Osteoblast (primary cell): Measurements from ENCODE around the gene PRAMEF1. TPM values are rescaled to one million over a fixed set of nuclear protein-coding genes. Genes with fewer than 3 reads are reported as not detected.

Experiments used
- DNase-seq: peaks from one replicate; pipeline ENCODE4 v3.0.0; 2011; ENCODE audit warnings: low spot score, mixed read lengths; ENCODE audit not compliant: insufficient read length; ENCODE audit errors: missing footprints
- H2AFZ ChIP-seq: 2 replicates; pipeline ENCODE4 v1.6.0; 2011; ENCODE audit warnings: mild to moderate bottlenecking, low read length
- H3K27ac ChIP-seq: 2 replicates; pipeline ENCODE4 v1.5.1; 2011; ENCODE audit warnings: mild to moderate bottlenecking, low read depth, low read length, moderate library complexity
- H3K27me3 ChIP-seq: 2 replicates; pipeline ENCODE4 v1.6.0; 2012; ENCODE audit warnings: mild to moderate bottlenecking, control low read depth, inconsistent platforms, low read length, moderate library complexity; ENCODE audit not compliant: insufficient read depth
- H3K36me3 ChIP-seq: 2 replicates; pipeline ENCODE4 v1.5.1; 2011; ENCODE audit warnings: mild to moderate bottlenecking, low read length, control low read depth, moderate library complexity; ENCODE audit not compliant: insufficient read depth
- H3K4me1 ChIP-seq: 2 replicates; pipeline ENCODE4 v1.5.1; 2011; ENCODE audit warnings: mild to moderate bottlenecking, low read length, control low read depth, moderate library complexity; ENCODE audit not compliant: insufficient read depth
- H3K4me2 ChIP-seq: 2 replicates; pipeline ENCODE4 v1.6.0; 2011; ENCODE audit warnings: mild to moderate bottlenecking, low read length; ENCODE audit not compliant: insufficient read depth
- H3K4me3 ChIP-seq: fragments of 200-600 bp; sonication (generic); 3 replicates; pipeline ENCODE4 v1.5.1; 2012; ENCODE audit warnings: mild to moderate bottlenecking, low read length, inconsistent platforms; ENCODE audit not compliant: insufficient read depth
- H3K79me2 ChIP-seq: 2 replicates; pipeline ENCODE4 v1.6.0; 2012; ENCODE audit warnings: mild to moderate bottlenecking, low read length, control low read depth, inconsistent platforms; ENCODE audit not compliant: insufficient read depth
- H3K9me3 ChIP-seq: 2 replicates; pipeline ENCODE4 v1.5.1; 2011; ENCODE audit warnings: low read depth, low read length, control low read depth
- H4K20me1 ChIP-seq: 2 replicates; pipeline ENCODE4 v1.6.0; 2012; ENCODE audit warnings: mild to moderate bottlenecking, low read length, control low read depth; ENCODE audit not compliant: insufficient read depth
- total RNA-seq: library from RNA; depleted of rRNA; stranded (reverse); fragments of >200 nt; gene quantifications from 2 replicates; pipeline ENCODE4 v1.2.3, GENCODE V29; 2012
- TF ChIP-seq, protein P1 (sequence below): IDR thresholded peaks from 2 replicates; pipeline ENCODE4 v1.5.1; 2011; ENCODE audit warnings: mild to moderate bottlenecking, low read depth, low read length, moderate library complexity; ENCODE audit errors: extremely low read depth

Gene PRAMEF1
- total RNA-seq, 1 donor, result not detected

DNA sequence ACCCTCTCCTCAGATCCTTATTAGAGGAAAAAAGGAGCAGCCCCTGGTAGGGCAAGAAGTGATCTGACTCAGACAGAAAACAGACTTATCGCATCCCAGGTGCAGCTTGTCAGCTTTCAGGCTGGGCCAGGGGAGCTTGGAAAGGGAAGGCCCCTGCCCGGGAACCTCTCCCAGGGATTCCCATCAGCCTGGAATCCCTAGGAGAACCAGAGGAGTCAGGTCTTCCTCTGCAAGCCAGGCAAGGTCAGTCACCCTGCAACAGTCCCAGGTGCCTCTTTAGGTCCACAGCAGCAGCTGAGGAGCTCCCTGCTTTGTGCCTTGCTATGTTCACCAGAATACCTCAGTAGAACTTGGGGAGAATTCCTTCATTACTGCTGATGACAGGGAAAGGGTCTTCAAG lies 20.6 kb upstream of the PRAMEF1 start:
- Histone ChIP-seq H3K27ac (no peak overlapping the region), H3K4me1 (no peaks in the 10 kb centered on the region), H3K4me3 (no peak overlapping the region), H3K79me2 (no peaks in the 10 kb centered on the region), H4K20me1 (no peaks in the 10 kb centered on the region), H3K27me3 (no peaks in the 10 kb centered on the region), H2AFZ (no peak overlapping the region), H3K36me3 (no peaks in the 10 kb centered on the region), H3K9me3 (no peaks in the 10 kb centered on the region), H3K4me2 (no peak overlapping the region)
- TF ChIP-seq, protein P1, sequence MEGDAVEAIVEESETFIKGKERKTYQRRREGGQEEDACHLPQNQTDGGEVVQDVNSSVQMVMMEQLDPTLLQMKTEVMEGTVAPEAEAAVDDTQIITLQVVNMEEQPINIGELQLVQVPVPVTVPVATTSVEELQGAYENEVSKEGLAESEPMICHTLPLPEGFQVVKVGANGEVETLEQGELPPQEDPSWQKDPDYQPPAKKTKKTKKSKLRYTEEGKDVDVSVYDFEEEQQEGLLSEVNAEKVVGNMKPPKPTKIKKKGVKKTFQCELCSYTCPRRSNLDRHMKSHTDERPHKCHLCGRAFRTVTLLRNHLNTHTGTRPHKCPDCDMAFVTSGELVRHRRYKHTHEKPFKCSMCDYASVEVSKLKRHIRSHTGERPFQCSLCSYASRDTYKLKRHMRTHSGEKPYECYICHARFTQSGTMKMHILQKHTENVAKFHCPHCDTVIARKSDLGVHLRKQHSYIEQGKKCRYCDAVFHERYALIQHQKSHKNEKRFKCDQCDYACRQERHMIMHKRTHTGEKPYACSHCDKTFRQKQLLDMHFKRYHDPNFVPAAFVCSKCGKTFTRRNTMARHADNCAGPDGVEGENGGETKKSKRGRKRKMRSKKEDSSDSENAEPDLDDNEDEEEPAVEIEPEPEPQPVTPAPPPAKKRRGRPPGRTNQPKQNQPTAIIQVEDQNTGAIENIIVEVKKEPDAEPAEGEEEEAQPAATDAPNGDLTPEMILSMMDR, result no peak
- DNase-seq, result no peak

DNA sequence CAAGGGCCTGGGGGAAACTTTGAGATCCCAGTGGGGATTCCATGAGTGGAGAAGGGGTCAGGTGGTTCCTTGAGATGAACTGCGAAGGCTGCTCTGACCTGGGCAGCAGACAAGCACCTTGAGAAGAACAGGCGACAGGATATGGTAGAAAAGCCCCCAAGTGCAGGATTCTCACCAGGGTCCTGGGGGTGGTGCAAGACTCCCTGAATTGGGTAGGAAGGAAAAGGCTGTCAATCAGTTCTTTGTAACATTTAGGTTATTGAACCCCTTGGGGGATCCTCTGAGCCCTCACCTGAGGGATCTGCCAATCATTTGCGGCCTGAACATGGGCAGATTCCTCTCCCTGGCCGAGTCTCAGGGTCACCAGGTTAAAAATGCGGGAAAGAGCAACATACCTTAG lies 20.0 kb upstream of the PRAMEF1 start:
- TF ChIP-seq, protein P1, result no peak
- H3K36me3 ChIP-seq, result no peaks in the 10 kb centered on the region
- H3K4me2 ChIP-seq, result no peak overlapping the region
- H3K4me1 ChIP-seq, result no peaks in the 10 kb centered on the region
- H2AFZ ChIP-seq, result no peak overlapping the region
- no peaks in the 10 kb centered on the region for H3K27me3 ChIP-seq
- no peak overlapping the region for H3K4me3 ChIP-seq
- H3K79me2 ChIP-seq, result no peaks in the 10 kb centered on the region
- no peak overlapping the region for H3K27ac ChIP-seq
- no peak for DNase-seq
- no peaks in the 10 kb centered on the region for H4K20me1 ChIP-seq
- no peaks in the 10 kb centered on the region for H3K9me3 ChIP-seq

DNA sequence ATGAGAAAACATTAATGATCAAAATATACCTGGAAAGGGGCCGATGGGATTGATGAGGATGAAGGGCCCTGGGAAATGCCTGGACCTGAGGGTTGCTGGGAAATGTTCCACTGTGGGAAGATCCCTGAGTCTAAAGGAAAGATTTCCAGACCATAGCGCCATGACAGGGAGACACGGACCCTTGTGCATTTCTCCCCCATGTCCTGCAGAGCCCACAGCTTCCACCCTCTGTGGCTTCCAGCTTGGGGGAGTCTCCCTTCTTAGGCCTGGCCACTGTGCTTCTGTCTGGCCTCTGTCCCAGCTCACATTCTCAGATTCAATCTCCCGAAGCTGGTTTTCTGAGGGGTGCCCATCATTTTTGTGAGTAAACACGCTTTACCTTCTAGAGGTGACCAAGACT lies 18.7 kb upstream of the PRAMEF1 start:
- no peak for DNase-seq
- Histone ChIP-seq H3K4me3 (no peak overlapping the region), H3K79me2 (no peaks in the 10 kb centered on the region), H3K9me3 (no peaks in the 10 kb centered on the region), H4K20me1 (no peaks in the 10 kb centered on the region), H3K4me2 (no peak overlapping the region), H2AFZ (no peak overlapping the region), H3K27ac (no peak overlapping the region), H3K4me1 (no peaks in the 10 kb centered on the region), H3K36me3 (no peaks in the 10 kb centered on the region), H3K27me3 (no peaks in the 10 kb centered on the region)
- TF ChIP-seq, protein P1, result no peak

DNA sequence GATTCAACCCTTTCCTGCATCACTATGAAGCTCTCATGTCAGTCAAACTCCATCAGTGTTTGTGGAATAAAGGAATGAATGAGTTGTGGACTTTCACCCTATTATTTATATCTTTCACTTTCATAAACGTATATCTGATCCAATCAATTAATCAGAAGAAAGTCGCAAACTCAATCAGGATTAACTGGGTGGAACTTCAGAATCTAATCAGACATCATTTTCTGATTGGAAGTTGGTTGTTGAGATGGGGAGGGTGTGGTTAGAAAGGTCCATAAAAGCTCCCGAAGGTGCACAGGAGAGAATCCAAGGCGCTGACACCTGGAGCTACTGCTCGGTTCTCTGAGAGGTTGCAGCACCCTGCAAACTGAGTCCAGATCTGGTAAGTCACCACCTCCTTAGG lies 17.8 kb upstream of the PRAMEF1 start, which contains the start of gene PRAMEF12:
PRAMEF12 (plus strand) TSS at position 301 of the 400 bp plus-strand sequence. CDS start 1,130 bp downstream, outside the sequence.
- H3K4me3 ChIP-seq, result no peak within 1 kb of the TSS
- no peak for DNase-seq
- no peak within 1 kb of the TSS for H2AFZ ChIP-seq
- no peak within 1 kb of the TSS for H3K4me2 ChIP-seq
- H3K9me3 ChIP-seq, result no peaks in the 10 kb centered on the region
- H4K20me1 ChIP-seq, result no peaks in the 10 kb centered on the region
- no peaks in the 10 kb centered on the region for H3K79me2 ChIP-seq
- H3K27me3 ChIP-seq, result no peaks in the 10 kb centered on the region
- H3K27ac ChIP-seq, result no peak within 1 kb of the TSS
- no peaks in the 10 kb centered on the region for H3K36me3 ChIP-seq
- TF ChIP-seq, protein P1, result no peak
- no peaks in the 10 kb centered on the region for H3K4me1 ChIP-seq
